B cell (primary cell): ENCODE data around the gene CD28. TPM values are rescaled to one million over a fixed set of nuclear protein-coding genes. Genes with fewer than 3 reads are reported as not detected.

Experiments
- ATAC-seq: fragments of 200-7000 bp; cut with Tn5 transposase; one replicate; pipeline ENCODE4 v1.10.0; 2021; ENCODE audit warnings: low read depth, mild to moderate bottlenecking, moderate number of reproducible peaks, moderate library complexity
- CTCF ChIA-PET: fragments of 350-600 bp; sonication (Branson Sonifier 250); formaldehyde crosslinking; loops from one replicate; lab custom pipeline; 2021; ENCODE audit warnings: antibody characterized with exemption, inconsistent platforms; lab: Charles Lee
- POLR2A ChIA-PET: fragments of 350-600 bp; sonication (Branson Sonifier 250); formaldehyde crosslinking; loops from one replicate; lab custom pipeline; 2021; ENCODE audit warnings: antibody characterized with exemption; lab: Charles Lee
- DNase-seq: peaks from one replicate; pipeline ENCODE4 v3.0.0; 2013
- H2AFZ ChIP-seq: 2 replicates; pipeline ENCODE4 v1.6.1; 2012; ENCODE audit warnings: mild to moderate bottlenecking, low read depth, low read length; ENCODE audit not compliant: insufficient read depth, poor library complexity, severe bottlenecking
- H3K27ac ChIP-seq, 2 donors: 1 replicate in 1 of 2; 2 replicates in 1 of 2; pipeline ENCODE4 v1.5.1; 2012 to 2013; ENCODE audit warnings: low read length in 2 of 2, mild to moderate bottlenecking in 2 of 2, moderate library complexity in 1 of 2
- H3K27me3 ChIP-seq, 4 experiments: fragments of 200-600 bp in 1 of 4; sonication (generic) in 1 of 4; replicated peaks in 1 of 4; 1 replicate in 2 of 4; 2 replicates in 2 of 4; pipeline versions ENCODE4 v1.6.1 to v1.7.0; 2013 to 2016; ENCODE audit warnings: low read length in 3 of 4, mild to moderate bottlenecking in 2 of 4, mixed read lengths in 1 of 4, moderate library complexity in 1 of 4; ENCODE audit not compliant: insufficient read depth in 4 of 4, control insufficient read depth in 3 of 4; ENCODE audit errors: control extremely low read depth in 1 of 4
- H3K36me3 ChIP-seq, 2 experiments: replicated peaks in 1 of 2; 1 replicate in 1 of 2; 2 replicates in 1 of 2; pipeline versions ENCODE4 v1.6.1 to v1.7.1; 2013; ENCODE audit warnings: low read length in 1 of 2; ENCODE audit not compliant: insufficient read depth in 2 of 2, control insufficient read depth in 1 of 2; ENCODE audit errors: control extremely low read depth in 1 of 2, extremely low read depth in 1 of 2
- H3K4me1 ChIP-seq, 2 donors: fragments of 200-600 bp in 1 of 2; sonication (generic) in 1 of 2; 1 replicate in 1 of 2; 2 replicates in 1 of 2; pipeline versions ENCODE4 v1.5.1 to v1.6.1; 2013 to 2017; ENCODE audit warnings: low read length in 2 of 2; ENCODE audit not compliant: control insufficient read depth in 2 of 2, insufficient read depth in 2 of 2
- H3K4me2 ChIP-seq: replicated peaks from 2 replicates; pipeline ENCODE3; 2012; ENCODE audit warnings: mild to moderate bottlenecking, low read depth, low read length; ENCODE audit not compliant: poor library complexity, severe bottlenecking
- H3K4me3 ChIP-seq, 5 experiments: fragments of 200-600 bp in 1 of 5; sonication (generic) in 1 of 5; 1 replicate in 3 of 5; 2 replicates in 2 of 5; pipeline versions ENCODE4 v1.5.1 to v1.7.0; 2011 to 2016; ENCODE audit warnings: low read length in 4 of 5, mild to moderate bottlenecking in 4 of 5, low read depth in 2 of 5, control low read depth in 1 of 5, moderate library complexity in 1 of 5; ENCODE audit not compliant: insufficient read depth in 1 of 5; ENCODE audit errors: control extremely low read depth in 1 of 5, extremely low read depth in 1 of 5
- H3K79me2 ChIP-seq: fragments of 200-600 bp; sonication (generic); one replicate; pipeline ENCODE4 v1.6.0; 2016; ENCODE audit warnings: low read length; ENCODE audit not compliant: control insufficient read depth, insufficient read depth
- H3K9ac ChIP-seq: fragments of 200-600 bp; sonication (generic); 2 replicates; pipeline ENCODE4 v1.6.1; 2017; ENCODE audit warnings: mild to moderate bottlenecking, low read length, moderate library complexity
- H3K9me3 ChIP-seq, 3 donors: one replicate each; pipeline versions ENCODE4 v1.6.1 to v1.7.1; 2013; ENCODE audit warnings: low read length in 2 of 3; ENCODE audit not compliant: control insufficient read depth in 2 of 3, insufficient read depth in 1 of 3; ENCODE audit errors: control extremely low read depth in 1 of 3
- H4K20me1 ChIP-seq: 2 replicates; pipeline ENCODE4 v1.6.0; 2012; ENCODE audit warnings: mild to moderate bottlenecking, low read length; ENCODE audit not compliant: insufficient read depth, control insufficient read depth, poor library complexity, severe bottlenecking
- H3K27ac Mint-ChIP-seq: one replicate; pipeline ENCODE4 v1.8.0; 2021; ENCODE audit warnings: mixed read lengths
- H3K27me3 Mint-ChIP-seq: one replicate; pipeline ENCODE4 v1.8.0; 2021; ENCODE audit warnings: mixed read lengths
- H3K4me1 Mint-ChIP-seq: one replicate; pipeline ENCODE4 v1.8.0; 2021; ENCODE audit warnings: mixed read lengths
- H3K4me3 Mint-ChIP-seq: one replicate; pipeline ENCODE4 v1.8.0; 2021; ENCODE audit warnings: mixed read lengths
- H3K9me3 Mint-ChIP-seq: one replicate; pipeline ENCODE4 v1.8.0; 2022; ENCODE audit warnings: mixed read lengths; ENCODE audit not compliant: insufficient read depth
- CTCF ChIP-seq: fragments of 200-600 bp; IDR thresholded peaks from one replicate; pipeline ENCODE4 v1.8.0; 2022; ENCODE audit warnings: antibody characterized with exemption, mild to moderate bottlenecking
- EZH2 ChIP-seq: IDR thresholded peaks from 2 replicates; pipeline ENCODE4 v1.6.1; 2012; ENCODE audit warnings: borderline replicate concordance, low read depth, mild to moderate bottlenecking, moderate library complexity, low read length; ENCODE audit not compliant: insufficient read depth, poor library complexity, severe bottlenecking
- WGBS: methylation state at CpG from one replicate; pipeline ENCODE4 v1.1.5; 2013; ENCODE audit warnings: missing lambda C conversion rate; ENCODE audit not compliant: insufficient coverage; 5-methylcytosine and 5-hydroxymethylcytosine counted together
- intact Hi-C: fragments of 100-400 bp; cut with micrococcal nuclease; formaldehyde crosslinking; loops from one replicate; pipeline ENCODE4 v1.10.0; 2022
- polyA plus RNA-seq: library from polyadenylated mRNA; depleted of rRNA; stranded (reverse); fragments of >200 nt; gene quantifications from 2 replicates; pipeline ENCODE4 v1.2.3, GENCODE V29; 2012
- total RNA-seq, 2 donors: library from RNA; stranded (reverse); fragments of 120-200 nt in 1 of 2; gene quantifications; 1 replicate in 1 of 2; 2 replicates in 1 of 2; pipeline versions ENCODE4 v1.2.3 to v1.2.4, GENCODE V29; 2013 to 2022

Gene CD28
- total and polyA plus RNA-seq, 2 donors (not counting 1 experiment from before 2014, with no cell fraction given): 0.18 to 0.37 TPM

GRCh38 chr2:203711399-203711798, 5.0 kb downstream of the CD28 start:
- Mint-ChIP-seq H3K9me3 (no peaks in the 10 kb centered on the region), H3K4me1 (peaks cover 3% of the 10 kb centered on the region), H3K27ac (no peak overlapping the region), H3K4me3 (no peak overlapping the region), H3K27me3 (peaks cover 59% of the 10 kb centered on the region)
- Histone ChIP-seq H3K27ac (no peak overlapping the region), H3K4me3 (no peak overlapping the region), H3K9me3 (peaks cover 0 to 2% (median 1%) of the 10 kb centered on the region in 3 donors), H3K4me1 (peaks cover 2% of the 10 kb centered on the region in 2 donors), H3K4me2 (no peak overlapping the region), H2AFZ (no peak overlapping the region), H3K9ac (no peak overlapping the region), H4K20me1 (no peaks in the 10 kb centered on the region), H3K36me3 (no peaks in the 10 kb centered on the region), H3K79me2 (no peaks in the 10 kb centered on the region), H3K27me3 (peaks cover 0 to 11% (median 5%) of the 10 kb centered on the region in 4 experiments)
- no CpG with 5 or more reads among the region's 3 CpGs for WGBS
- DNase-seq: no peak
- ChIA-PET CTCF (no interaction called here), POLR2A (no interaction called here)
- no peak for TF ChIP-seq CTCF
- no peak for TF ChIP-seq EZH2
- intact Hi-C loops: no loop called here
- no peak for ATAC-seq

- H3K36me3 ChIP-seq: no peaks in the 10 kb centered on the region
- no peak overlapping the region for H3K9ac ChIP-seq
- no peak overlapping the region for H3K4me2 ChIP-seq
- intact Hi-C loops: no loop called here
- no peaks in the 10 kb centered on the region for H3K9me3 ChIP-seq
- 78% methylated on average over 1 of the region's 1 CpG for WGBS
- no peak overlapping the region for H2AFZ ChIP-seq
- no peak overlapping the region for H3K27ac ChIP-seq
- H4K20me1 ChIP-seq: no peaks in the 10 kb centered on the region
- DNase-seq: no peak
- Mint-ChIP-seq H3K9me3 (no peaks in the 10 kb centered on the region), H3K27ac (no peak overlapping the region), H3K27me3 (peaks cover 51% of the 10 kb centered on the region), H3K4me1 (no peaks in the 10 kb centered on the region), H3K4me3 (no peak overlapping the region)
- CTCF ChIA-PET: no interaction called here
- POLR2A ChIA-PET: no interaction called here
- H3K4me1 ChIP-seq: no peaks in the 10 kb centered on the region
- ATAC-seq: no peak
- peaks cover 0 to 11% (median 4%) of the 10 kb centered on the region in 4 experiments for H3K27me3 ChIP-seq
- no peak for TF ChIP-seq EZH2
- TF ChIP-seq CTCF: no peak
- H3K4me3 ChIP-seq: no peak overlapping the region
- no peaks in the 10 kb centered on the region for H3K79me2 ChIP-seq
Measured at GRCh38 chr2:203713381-203713780, 6.9 kb downstream of the CD28 start.
